ENCODE results near the gene PRAME. TPM values are rescaled to one million over a fixed set of nuclear protein-coding genes. Genes with fewer than 3 reads are reported as not detected.

The PRAME gene
- total and polyA plus RNA-seq, 2 experiments from 2014 or later: not detected

DNA sequence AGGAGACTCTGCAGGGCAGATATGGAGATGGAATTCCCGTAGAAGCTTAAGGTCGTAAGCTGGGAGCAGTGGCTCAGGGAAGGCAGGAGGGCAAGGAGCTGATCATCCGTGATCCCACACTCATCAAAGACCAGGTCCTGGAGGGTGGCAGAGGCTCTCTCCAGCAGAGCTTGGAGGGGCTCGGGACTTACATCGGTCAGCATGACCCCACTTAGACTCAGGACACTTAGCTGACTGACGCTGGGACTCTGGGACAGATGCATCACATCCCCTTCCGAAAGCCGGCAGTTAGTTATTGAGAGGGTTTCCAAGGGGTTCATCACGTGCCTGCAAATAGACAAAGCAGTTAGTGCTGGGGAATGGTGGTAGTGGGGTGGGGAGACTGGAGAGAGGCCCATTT lies 10.7 kb downstream of the PRAME start:
- Histone ChIP-seq H3K79me2 (no peaks in the 10 kb centered on the region), H3K27ac (no peak overlapping the region), H3K4me1 (ENCODE audit: insufficient read depth) (no peaks in the 10 kb centered on the region), H3K9me3 (ENCODE audit: low read depth) (no peaks in the 10 kb centered on the region), H2AFZ (no peak overlapping the region), H3K4me2 (no peak overlapping the region), H4K20me1 (ENCODE audit: insufficient read depth, poor library complexity, severe bottlenecking) (no peaks in the 10 kb centered on the region), H3K27me3 (peaks cover 15% of the 10 kb centered on the region), H3K9me2 (replicated peaks; ENCODE audit: insufficient read depth) (no peaks in the 10 kb centered on the region), H3K4me3 (no peak overlapping the region), H3K36me3 (replicated peaks; ENCODE audit: insufficient read depth, low read depth) (no peaks in the 10 kb centered on the region)
- 78% methylated on average over 9 of the region's 9 CpGs for whole genome bisulfite sequencing (ENCODE audit: low lambda C conversion rate, missing lambda C conversion rate)
- DNase-seq (ENCODE audit: low spot score): no peak
- TF ChIP-seq EZH2 (IDR thresholded peaks at IDR 0.05; ENCODE audit: borderline replicate concordance) (no peak), EZH2phosphoT487 (IDR thresholded peaks at IDR 0.05; ENCODE audit: low read depth, severe bottlenecking, unreplicated experiment) (no peak)
- TF ChIP-seq, protein P1, sequence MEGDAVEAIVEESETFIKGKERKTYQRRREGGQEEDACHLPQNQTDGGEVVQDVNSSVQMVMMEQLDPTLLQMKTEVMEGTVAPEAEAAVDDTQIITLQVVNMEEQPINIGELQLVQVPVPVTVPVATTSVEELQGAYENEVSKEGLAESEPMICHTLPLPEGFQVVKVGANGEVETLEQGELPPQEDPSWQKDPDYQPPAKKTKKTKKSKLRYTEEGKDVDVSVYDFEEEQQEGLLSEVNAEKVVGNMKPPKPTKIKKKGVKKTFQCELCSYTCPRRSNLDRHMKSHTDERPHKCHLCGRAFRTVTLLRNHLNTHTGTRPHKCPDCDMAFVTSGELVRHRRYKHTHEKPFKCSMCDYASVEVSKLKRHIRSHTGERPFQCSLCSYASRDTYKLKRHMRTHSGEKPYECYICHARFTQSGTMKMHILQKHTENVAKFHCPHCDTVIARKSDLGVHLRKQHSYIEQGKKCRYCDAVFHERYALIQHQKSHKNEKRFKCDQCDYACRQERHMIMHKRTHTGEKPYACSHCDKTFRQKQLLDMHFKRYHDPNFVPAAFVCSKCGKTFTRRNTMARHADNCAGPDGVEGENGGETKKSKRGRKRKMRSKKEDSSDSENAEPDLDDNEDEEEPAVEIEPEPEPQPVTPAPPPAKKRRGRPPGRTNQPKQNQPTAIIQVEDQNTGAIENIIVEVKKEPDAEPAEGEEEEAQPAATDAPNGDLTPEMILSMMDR (IDR thresholded peaks at IDR 0.05; ENCODE audit: poor library complexity): no peak

DNA sequence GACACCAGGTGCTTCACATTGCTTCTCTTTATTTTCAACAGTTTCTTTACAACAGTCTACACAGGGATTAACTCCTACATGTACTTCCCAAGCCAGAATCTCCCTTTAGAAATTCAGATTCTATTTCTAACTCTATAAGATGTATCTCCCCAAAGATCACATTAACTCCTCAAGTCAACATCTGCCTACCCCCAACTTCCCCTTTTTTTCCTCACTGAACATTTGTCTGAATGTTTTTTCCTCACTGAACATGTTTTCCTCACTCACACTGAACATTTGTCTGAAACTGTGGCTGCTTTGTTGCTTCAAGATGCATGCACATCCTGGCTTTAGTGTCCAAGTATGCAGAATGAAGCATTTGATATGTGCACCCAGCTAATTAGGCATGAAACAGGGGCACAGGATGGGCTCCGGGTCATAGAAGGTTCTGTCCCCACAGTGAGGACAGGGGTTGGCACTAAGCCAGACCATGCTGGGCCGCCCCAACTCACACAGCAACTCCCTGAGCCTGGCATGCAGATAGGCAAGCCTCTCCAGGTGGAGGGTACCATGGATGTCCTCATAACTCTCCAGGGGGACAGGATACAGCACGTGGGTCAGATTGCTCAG lies 11.3 kb downstream of the PRAME start:
- no peak overlapping the region for H3K4me3 ChIP-seq
- H2AFZ ChIP-seq: no peak overlapping the region
- no peaks in the 10 kb centered on the region for H3K36me3 ChIP-seq (replicated peaks; ENCODE audit: insufficient read depth, low read depth)
- no peaks in the 10 kb centered on the region for H4K20me1 ChIP-seq (ENCODE audit: insufficient read depth, poor library complexity, severe bottlenecking)
- H3K4me2 ChIP-seq: no peak overlapping the region
- H3K9me3 ChIP-seq (ENCODE audit: low read depth): no peaks in the 10 kb centered on the region
- no peaks in the 10 kb centered on the region for H3K4me1 ChIP-seq (ENCODE audit: insufficient read depth)
- no peaks in the 10 kb centered on the region for H3K9me2 ChIP-seq (replicated peaks; ENCODE audit: insufficient read depth)
- H3K27ac ChIP-seq: no peak overlapping the region
- no peaks in the 10 kb centered on the region for H3K79me2 ChIP-seq
- no peak for DNase-seq (ENCODE audit: low spot score)
- 68% methylated on average over 3 of the region's 3 CpGs for WGBS (ENCODE audit: low lambda C conversion rate, missing lambda C conversion rate)
- peaks cover 15% of the 10 kb centered on the region for H3K27me3 ChIP-seq
- no peak for TF ChIP-seq EZH2 (IDR thresholded peaks at IDR 0.05; ENCODE audit: borderline replicate concordance)
- TF ChIP-seq, protein P1 (IDR thresholded peaks at IDR 0.05; ENCODE audit: poor library complexity): no peak
- TF ChIP-seq EZH2phosphoT487 (IDR thresholded peaks at IDR 0.05; ENCODE audit: low read depth, severe bottlenecking, unreplicated experiment): no peak

DNA sequence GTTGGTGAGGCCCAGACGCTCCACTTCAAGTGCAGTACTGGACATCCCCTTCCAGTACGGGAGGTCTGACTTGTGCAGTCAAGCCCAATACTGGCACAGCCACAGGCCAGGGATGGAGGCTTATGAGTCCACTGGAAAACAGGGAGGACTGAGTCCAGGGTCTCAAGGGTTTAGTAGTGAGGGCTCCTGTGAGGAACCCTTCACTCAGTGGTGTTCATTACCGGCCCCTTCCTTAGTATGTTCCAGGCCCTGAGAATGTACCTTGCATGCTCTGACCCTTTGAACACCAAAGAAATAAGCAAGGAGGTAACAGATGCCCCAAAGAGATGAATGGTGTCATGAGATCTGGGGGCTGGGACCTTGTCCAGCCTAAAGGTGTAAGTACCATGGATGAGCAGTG lies 11.8 kb downstream of the PRAME start:
- H3K9me2 ChIP-seq (replicated peaks; ENCODE audit: insufficient read depth): no peaks in the 10 kb centered on the region
- H3K79me2 ChIP-seq: no peaks in the 10 kb centered on the region
- H4K20me1 ChIP-seq (ENCODE audit: insufficient read depth, poor library complexity, severe bottlenecking): no peaks in the 10 kb centered on the region
- no peaks in the 10 kb centered on the region for H3K4me1 ChIP-seq (ENCODE audit: insufficient read depth)
- WGBS (ENCODE audit: low lambda C conversion rate, missing lambda C conversion rate): 74% methylated on average over 3 of the region's 3 CpGs
- TF ChIP-seq EZH2 (IDR thresholded peaks at IDR 0.05; ENCODE audit: borderline replicate concordance): no peak
- TF ChIP-seq, protein P1 (IDR thresholded peaks at IDR 0.05; ENCODE audit: poor library complexity): no peak
- no peak for TF ChIP-seq EZH2phosphoT487 (IDR thresholded peaks at IDR 0.05; ENCODE audit: low read depth, severe bottlenecking, unreplicated experiment)
- H3K36me3 ChIP-seq (replicated peaks; ENCODE audit: insufficient read depth, low read depth): no peaks in the 10 kb centered on the region
- H3K27me3 ChIP-seq: peaks cover 15% of the 10 kb centered on the region
- DNase-seq (ENCODE audit: low spot score): no peak
- no peak overlapping the region for H3K4me2 ChIP-seq
- no peak overlapping the region for H3K4me3 ChIP-seq
- no peak overlapping the region for H3K27ac ChIP-seq
- no peaks in the 10 kb centered on the region for H3K9me3 ChIP-seq (ENCODE audit: low read depth)
- no peak overlapping the region for H2AFZ ChIP-seq

Measured in hepatocyte (in vitro differentiated cells).